ENCODE results near the gene CDC42SE1. TPM values are rescaled to one million over a fixed set of nuclear protein-coding genes. Genes with fewer than 3 reads are reported as not detected.

CDC42SE1 gene
- total RNA-seq, 1 donor from 2014 or later: 114 TPM

GRCh38 chr1:151026460-151026859, 33.0 kb downstream of the CDC42SE1 start:
- H3K36me3 ChIP-seq: peaks cover 70% of the 10 kb centered on the region
- intact Hi-C loops (cut with DNase I): no loop called here
- no peaks in the 10 kb centered on the region for H3K9me3 ChIP-seq
- no peak for ATAC-seq
- DNase-seq: no peak
- TF ChIP-seq CTCF (IDR thresholded peaks at IDR 0.05): no peak
- H3K27ac ChIP-seq: no peak overlapping the region
- H3K4me3 ChIP-seq: no peak overlapping the region
- H3K4me1 ChIP-seq: no peaks in the 10 kb centered on the region
- no peaks in the 10 kb centered on the region for H3K27me3 ChIP-seq (ENCODE audit: low read depth)

GRCh38 chr1:151024540-151025146, 34.8 kb downstream of the CDC42SE1 start:
- intact Hi-C loops (cut with DNase I): no loop called here
- H3K9me3 ChIP-seq: no peaks in the 10 kb centered on the region
- DNase-seq: peak; percentile 84
- peak; percentile 80 for TF ChIP-seq CTCF (IDR thresholded peaks at IDR 0.05)
- no peaks in the 10 kb centered on the region for H3K27me3 ChIP-seq (ENCODE audit: low read depth)
- H3K4me1 ChIP-seq: no peaks in the 10 kb centered on the region
- ATAC-seq: peak; percentile 95 to 96
- H3K27ac ChIP-seq: no peak overlapping the region
- H3K4me3 ChIP-seq: no peak overlapping the region
- peaks cover 65% of the 10 kb centered on the region for H3K36me3 ChIP-seq

- peaks cover 51% of the 10 kb centered on the region for H3K4me1 ChIP-seq
- intact Hi-C loops (cut with DNase I): no loop called here
- TF ChIP-seq CTCF (IDR thresholded peaks at IDR 0.05): no peak
- H3K36me3 ChIP-seq: peaks cover 12% of the 10 kb centered on the region
- DNase-seq: no peak
- H3K4me3 ChIP-seq: no peak overlapping the region
- H3K9me3 ChIP-seq: no peaks in the 10 kb centered on the region
- H3K27ac ChIP-seq: peak overlapping the region; percentile 49
- ATAC-seq: peak; percentile 83 to 87
- no peaks in the 10 kb centered on the region for H3K27me3 ChIP-seq (ENCODE audit: low read depth)
These were observed 45.9 kb downstream of the CDC42SE1 start for GRCh38 chr1:151013518-151013917.

GRCh38 chr1:151012684-151013471, 46.5 kb downstream of the CDC42SE1 start:
- TF ChIP-seq CTCF (IDR thresholded peaks at IDR 0.05): no peak
- H3K36me3 ChIP-seq: peaks cover 7% of the 10 kb centered on the region
- peak overlapping the region; percentile 63 for H3K27ac ChIP-seq
- DNase-seq: no peak
- peak in 1 of 2 donors; percentile 16 for ATAC-seq
- H3K4me3 ChIP-seq: no peak overlapping the region
- H3K27me3 ChIP-seq (ENCODE audit: low read depth): no peaks in the 10 kb centered on the region
- intact Hi-C loops (cut with DNase I): no loop called here
- H3K4me1 ChIP-seq: peaks cover 53% of the 10 kb centered on the region
- no peaks in the 10 kb centered on the region for H3K9me3 ChIP-seq

- Histone ChIP-seq H3K27ac (peak overlapping the region; percentile 63), H3K9me3 (no peaks in the 10 kb centered on the region), H3K4me1 (peaks cover 64% of the 10 kb centered on the region), H3K36me3 (no peaks in the 10 kb centered on the region), H3K4me3 (no peak overlapping the region), H3K27me3 (ENCODE audit: low read depth) (no peaks in the 10 kb centered on the region)
- TF ChIP-seq CTCF (IDR thresholded peaks at IDR 0.05): no peak
- intact Hi-C loops (cut with DNase I): no loop called here
- DNase-seq: no peak
- ATAC-seq: no peak
These were observed 48.1 kb downstream of the CDC42SE1 start for GRCh38 chr1:151011154-151011850.

Data from lower lobe of right lung (tissue), 2 donors.